ENCODE results near the gene OR4D9. TPM values are rescaled to one million over a fixed set of nuclear protein-coding genes. Genes with fewer than 3 reads are reported as not detected.
"Not testable (repeated sequence)": the region's sequence is repeated elsewhere in the genome, so short reads cannot be mapped to it uniquely, and the experiment has no call there.

Gene OR4D9
- total RNA-seq, 1 experiment from 2014 or later, result not detected

- Histone ChIP-seq H3K79me2 (ENCODE audit: low read length) (no peaks in the 10 kb centered on the region), H3K27me3 (ENCODE audit: low read length) (no peaks in the 10 kb centered on the region), H3K4me2 (ENCODE audit: low read length) (no peak overlapping the region), H3K9me3 (ENCODE audit: low read length) (no peaks in the 10 kb centered on the region), H3F3A (ENCODE audit: low read length, unreplicated experiment) (no peaks in the 10 kb centered on the region), H3K4me3 (ENCODE audit: low read length) (no peak overlapping the region), H3K9me2 (replicated peaks; ENCODE audit: low read length) (no peaks in the 10 kb centered on the region), H3K27ac (ENCODE audit: low read length) (no peak overlapping the region), H2AFZ (ENCODE audit: low read length) (no peak overlapping the region), H4K20me1 (ENCODE audit: low read length) (no peaks in the 10 kb centered on the region), H3K4me1 (ENCODE audit: insufficient read depth, low read length) (peaks cover 9% of the 10 kb centered on the region), H3K36me3 (ENCODE audit: low read depth, low read length) (no peaks in the 10 kb centered on the region), H3K9ac (ENCODE audit: low read length) (no peak overlapping the region)
- no TSS peak for BruUV-seq (replicated peaks)
- no peak for DNase-seq
- no peak for ATAC-seq
- intact Hi-C loops (cut with micrococcal nuclease), result no loop called here
- TF ChIP-seq EZH2phosphoT487 (IDR thresholded peaks at IDR 0.05; ENCODE audit: borderline replicate concordance, low read length), result no peak
- TF ChIP-seq CTCF (conservative IDR thresholded peaks at IDR 0.05; ENCODE audit: low read depth, low read length), result no peak
- TF ChIP-seq EZH2 (IDR thresholded peaks at IDR 0.05; ENCODE audit: low read length, unreplicated experiment), result no peak
- CTCF ChIA-PET, result no interaction called here
- POLR2A ChIA-PET (ENCODE audit: unreplicated experiment), result no interaction called here
These were observed 33.5 kb downstream of the OR4D9 start for GRCh38 chr11:59544869-59545178.

DNA sequence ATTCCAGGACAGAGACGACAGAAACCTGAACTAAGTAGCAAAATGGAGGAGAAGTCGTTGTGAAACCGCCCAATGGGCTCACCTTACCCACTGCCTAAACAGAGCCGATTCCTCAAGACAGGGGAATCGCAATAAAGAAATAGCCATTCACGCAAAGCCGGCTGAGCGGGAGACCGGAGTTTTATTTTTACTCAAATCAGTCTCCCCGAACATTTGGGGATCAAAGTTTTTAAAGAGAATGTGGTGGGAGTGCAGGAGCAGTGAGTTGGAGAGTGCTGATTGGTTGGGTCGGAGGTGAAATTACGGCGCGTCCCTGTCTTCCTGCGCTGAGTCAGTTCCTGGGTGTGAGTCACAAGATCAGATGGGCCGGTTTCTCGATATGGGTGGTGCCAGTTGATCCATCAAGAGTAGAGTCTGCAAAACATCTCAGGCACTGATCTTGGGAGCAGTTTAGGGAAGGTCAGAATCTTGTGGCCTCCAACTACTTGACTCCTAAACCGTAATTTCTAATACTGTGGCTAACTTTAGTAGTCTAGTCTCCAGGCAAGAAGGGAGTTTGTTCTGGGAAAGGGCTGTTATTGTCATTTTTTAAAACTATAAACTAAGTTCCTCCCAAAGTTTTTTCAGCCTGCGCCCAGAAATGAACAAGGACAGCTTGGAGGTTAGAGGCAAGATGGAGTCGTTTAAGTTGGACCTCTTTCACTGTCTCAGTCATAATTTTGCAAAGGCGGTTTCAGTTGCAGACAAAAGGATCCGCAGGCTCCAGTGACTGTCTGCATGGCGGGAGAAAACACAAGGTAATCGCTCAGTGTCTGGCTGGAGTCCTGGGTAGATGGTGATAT, 34.1 kb downstream of the OR4D9 start:
- no peak overlapping the region for H3K27ac ChIP-seq (ENCODE audit: low read length)
- H3K4me1 ChIP-seq (ENCODE audit: insufficient read depth, low read length), result peaks cover 9% of the 10 kb centered on the region
- H4K20me1 ChIP-seq (ENCODE audit: low read length), result no peaks in the 10 kb centered on the region
- no peaks in the 10 kb centered on the region for H3K9me2 ChIP-seq (replicated peaks; ENCODE audit: low read length)
- no peaks in the 10 kb centered on the region for H3K36me3 ChIP-seq (ENCODE audit: low read depth, low read length)
- no peaks in the 10 kb centered on the region for H3F3A ChIP-seq (ENCODE audit: low read length, unreplicated experiment)
- no peak overlapping the region for H3K4me3 ChIP-seq (ENCODE audit: low read length)
- ATAC-seq (no peak), DNase-seq (no peak)
- no peak overlapping the region for H3K9ac ChIP-seq (ENCODE audit: low read length)
- intact Hi-C loops (cut with micrococcal nuclease), result no loop called here
- ChIA-PET POLR2A (ENCODE audit: unreplicated experiment) (no interaction called here), CTCF (no interaction called here)
- no peak overlapping the region for H2AFZ ChIP-seq (ENCODE audit: low read length)
- H3K27me3 ChIP-seq (ENCODE audit: low read length), result no peaks in the 10 kb centered on the region
- no peaks in the 10 kb centered on the region for H3K9me3 ChIP-seq (ENCODE audit: low read length)
- H3K79me2 ChIP-seq (ENCODE audit: low read length), result no peaks in the 10 kb centered on the region
- no TSS peak for BruUV-seq (replicated peaks)
- no peak overlapping the region for H3K4me2 ChIP-seq (ENCODE audit: low read length)
- TF ChIP-seq EZH2phosphoT487 (IDR thresholded peaks at IDR 0.05; ENCODE audit: borderline replicate concordance, low read length) (no peak), CTCF (conservative IDR thresholded peaks at IDR 0.05; ENCODE audit: low read depth, low read length) (no peak), EZH2 (IDR thresholded peaks at IDR 0.05; ENCODE audit: low read length, unreplicated experiment) (no peak)

GRCh38 chr11:59547605-59548308, 36.4 kb downstream of the OR4D9 start:
- ATAC-seq; CTCF ChIA-PET; H3K4me2 ChIP-seq (ENCODE audit: low read length); POLR2A ChIA-PET (ENCODE audit: unreplicated experiment); H3K4me3 ChIP-seq (ENCODE audit: low read length); H3K9me2 ChIP-seq (replicated peaks; ENCODE audit: low read length); H3F3A ChIP-seq (ENCODE audit: low read length, unreplicated experiment); H3K79me2 ChIP-seq (ENCODE audit: low read length); H3K36me3 ChIP-seq (ENCODE audit: low read depth, low read length); H3K27me3 ChIP-seq (ENCODE audit: low read length); intact Hi-C loops (cut with micrococcal nuclease); DNase-seq; H3K9me3 ChIP-seq (ENCODE audit: low read length); H2AFZ ChIP-seq (ENCODE audit: low read length); H3K27ac ChIP-seq (ENCODE audit: low read length); H3K9ac ChIP-seq (ENCODE audit: low read length); H3K4me1 ChIP-seq (ENCODE audit: insufficient read depth, low read length); H4K20me1 ChIP-seq (ENCODE audit: low read length); BruUV-seq (replicated peaks): not testable (repeated sequence)

All from PC-3 (cell line).